WTC11 (cell line): ENCODE data around the gene CIT. TPM values are rescaled to one million over a fixed set of nuclear protein-coding genes. Genes with fewer than 3 reads are reported as not detected.

Experiments used
- ATAC-seq: fragments of 200-7000 bp; cut with Tn5 transposase; 2 replicates; pipeline ENCODE4 v1.10.0; 2021; ENCODE audit warnings: mild to moderate bottlenecking, moderate library complexity
- CTCF ChIA-PET: fragments of 300-600 bp; sonication (Branson Sonifier 250); formaldehyde crosslinking; loops from one replicate; lab custom pipeline; 2021; ENCODE audit warnings: antibody characterized with exemption; lab: Charles Lee
- POLR2A ChIA-PET: fragments of 350-600 bp; sonication (Branson Sonifier 250); formaldehyde crosslinking; loops from one replicate; lab custom pipeline; 2021; ENCODE audit warnings: antibody characterized with exemption; lab: Charles Lee
- DNase-seq: peaks from one replicate; pipeline ENCODE4 v3.0.0; 2021; ENCODE audit warnings: low spot score
- H3K27ac Mint-ChIP-seq: 2 replicates; pipeline ENCODE4 v1.8.0; 2021; ENCODE audit warnings: mixed read lengths
- H3K27me3 Mint-ChIP-seq: 2 replicates; pipeline ENCODE4 v1.8.0; 2021; ENCODE audit warnings: low read depth, mild to moderate bottlenecking, moderate library complexity, mixed read lengths
- H3K36me3 Mint-ChIP-seq: 2 replicates; pipeline ENCODE4 v1.8.0; 2021; ENCODE audit warnings: mixed read lengths
- H3K4me1 Mint-ChIP-seq: 2 replicates; pipeline ENCODE4 v1.8.0; 2022; ENCODE audit warnings: mixed read lengths
- H3K4me3 Mint-ChIP-seq: 2 replicates; pipeline ENCODE4 v1.8.0; 2021; ENCODE audit warnings: mild to moderate bottlenecking, moderate library complexity, mixed read lengths
- H3K9me3 Mint-ChIP-seq: 2 replicates; pipeline ENCODE4 v1.8.0; 2021; ENCODE audit warnings: mixed read lengths
- ATF1 ChIP-seq: sonication (generic); formaldehyde crosslinking; IDR thresholded peaks from 2 replicates; pipeline ENCODE4 v1.8.1; 2023; ENCODE audit warnings: mild to moderate bottlenecking, moderate library complexity, missing genetic modification reagents
- CREM ChIP-seq: sonication (generic); formaldehyde crosslinking; IDR thresholded peaks from 2 replicates; pipeline ENCODE4 v1.8.1; 2022; ENCODE audit warnings: mild to moderate bottlenecking, missing genetic modification reagents, moderate library complexity
- E2F5 ChIP-seq: sonication (generic); formaldehyde crosslinking; IDR thresholded peaks from 2 replicates; pipeline ENCODE4 v1.8.1; 2022; ENCODE audit warnings: mild to moderate bottlenecking, moderate library complexity, missing genetic modification reagents
- ELF4 ChIP-seq: sonication (generic); formaldehyde crosslinking; IDR thresholded peaks from 2 replicates; pipeline ENCODE4 v1.8.1; 2022; ENCODE audit warnings: low read depth, mild to moderate bottlenecking, moderate library complexity, missing genetic modification reagents
- FOXP1 ChIP-seq: sonication (generic); formaldehyde crosslinking; IDR thresholded peaks from 2 replicates; pipeline ENCODE4 v1.8.0; 2022; ENCODE audit warnings: missing genetic modification reagents, mild to moderate bottlenecking, moderate library complexity, borderline replicate concordance
- GABPB1 ChIP-seq: sonication (generic); formaldehyde crosslinking; IDR thresholded peaks from 2 replicates; pipeline ENCODE4 v1.8.1; 2023; ENCODE audit warnings: mild to moderate bottlenecking, missing genetic modification reagents
- JAZF1 ChIP-seq: fragments of 250-450 bp; sonication (Bioruptor Pico); IDR thresholded peaks from 2 replicates; pipeline ENCODE4 v1.9.0; 2021; ENCODE audit warnings: moderate library complexity, mild to moderate bottlenecking, inconsistent platforms
- NR1H2 ChIP-seq: sonication (generic); formaldehyde crosslinking; IDR thresholded peaks from 2 replicates; pipeline ENCODE4 v1.9.0; 2021; ENCODE audit warnings: mild to moderate bottlenecking, moderate library complexity, missing genetic modification reagents
- NR2C2 ChIP-seq: sonication (generic); formaldehyde crosslinking; IDR thresholded peaks from 2 replicates; pipeline ENCODE4 v1.8.0; 2022; ENCODE audit warnings: mild to moderate bottlenecking, missing genetic modification reagents
- NR3C1 ChIP-seq: sonication (generic); formaldehyde crosslinking; conservative IDR thresholded peaks from 2 replicates; pipeline ENCODE4 v1.8.1; 2023; ENCODE audit warnings: low read depth, mild to moderate bottlenecking, missing genetic modification reagents
- OVOL2 ChIP-seq: fragments of 250-450 bp; sonication (Bioruptor Pico); IDR thresholded peaks from 2 replicates; pipeline ENCODE4 v1.9.0; 2021; ENCODE audit warnings: mild to moderate bottlenecking, borderline replicate concordance
- RELA ChIP-seq: sonication (generic); formaldehyde crosslinking; IDR thresholded peaks from 2 replicates; pipeline ENCODE4 v1.8.1; 2022; ENCODE audit warnings: missing genetic modification reagents, mild to moderate bottlenecking, borderline replicate concordance
- STAT6 ChIP-seq: sonication (generic); formaldehyde crosslinking; conservative IDR thresholded peaks from 2 replicates; pipeline ENCODE4 v1.8.1; 2023; ENCODE audit warnings: mild to moderate bottlenecking, low read depth, missing genetic modification reagents, moderate library complexity
- TEAD1 ChIP-seq: sonication (generic); formaldehyde crosslinking; IDR thresholded peaks from 2 replicates; pipeline ENCODE4 v1.8.0; 2022; ENCODE audit warnings: mild to moderate bottlenecking, missing genetic modification reagents
- USF2 ChIP-seq: sonication (generic); formaldehyde crosslinking; IDR thresholded peaks from 2 replicates; pipeline ENCODE4 v1.8.1; 2023; ENCODE audit warnings: mild to moderate bottlenecking, missing genetic modification reagents, moderate library complexity
- ZNF512 ChIP-seq: sonication (generic); formaldehyde crosslinking; IDR thresholded peaks from 2 replicates; pipeline ENCODE4 v1.8.1; 2022; ENCODE audit warnings: missing genetic modification reagents, borderline replicate concordance
- total RNA-seq: library from RNA; stranded (reverse); gene quantifications from 3 replicates; pipeline ENCODE4 v1.2.3, GENCODE V29; 2021
- TF ChIP-seq, protein P1 (sequence below): sonication (generic); formaldehyde crosslinking; IDR thresholded peaks from 2 replicates; pipeline ENCODE4 v1.8.1; 2022; ENCODE audit warnings: mild to moderate bottlenecking, missing genetic modification reagents, moderate library complexity, borderline replicate concordance
- TF ChIP-seq, protein P2 (sequence below): sonication (generic); formaldehyde crosslinking; IDR thresholded peaks from 2 replicates; pipeline ENCODE4 v1.8.1; 2023; ENCODE audit warnings: mild to moderate bottlenecking, missing genetic modification reagents

The CIT gene
- total RNA-seq, 1 experiment from 2014 or later, result 65.4 TPM

DNA sequence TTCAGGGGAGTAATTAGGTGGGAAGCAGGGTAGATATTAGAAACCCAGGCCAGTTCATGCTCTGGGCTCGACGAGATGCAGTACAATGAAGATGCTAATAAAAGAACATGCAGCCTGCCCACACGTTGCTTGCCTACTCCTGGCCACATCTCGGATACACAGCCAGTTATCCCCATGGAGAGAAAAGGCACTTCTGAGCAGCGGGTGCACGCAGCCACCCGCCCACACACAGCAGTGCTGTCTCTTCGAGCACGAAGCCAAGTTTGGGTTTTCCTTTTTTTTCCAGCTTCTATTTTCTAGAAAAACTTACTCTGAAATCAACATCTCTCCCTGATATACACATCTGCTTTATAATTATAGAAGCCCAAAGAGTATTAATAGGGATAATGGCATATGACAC, 85.7 kb downstream of the CIT start:
- Mint-ChIP-seq H3K9me3 (no peaks in the 10 kb centered on the region), H3K4me3 (no peak overlapping the region), H3K36me3 (peaks cover 16% of the 10 kb centered on the region), H3K4me1 (no peaks in the 10 kb centered on the region), H3K27me3 (no peaks in the 10 kb centered on the region), H3K27ac (no peak overlapping the region)
- TF ChIP-seq TEAD1 (CRISPR knock-in tag), result no peak
- ChIA-PET CTCF (interaction anchor here (1.2 kb wide), 1 partner anchor 10 kb away, joined by 6 read pairs; no protein-coding TSS in a partner anchor), POLR2A (no interaction called here)
- ATAC-seq (no peak), DNase-seq (no peak)

GRCh38 chr12:119788786-119789185, 88.3 kb downstream of the CIT start:
- no peaks in the 10 kb centered on the region for H3K4me1 Mint-ChIP-seq
- H3K27ac Mint-ChIP-seq, result no peak overlapping the region
- no peaks in the 10 kb centered on the region for H3K27me3 Mint-ChIP-seq
- H3K36me3 Mint-ChIP-seq, result peaks cover 36% of the 10 kb centered on the region
- no peak overlapping the region for H3K4me3 Mint-ChIP-seq
- TF ChIP-seq ELF4 (CRISPR knock-in tag), result no peak
- peaks cover 9% of the 10 kb centered on the region for H3K9me3 Mint-ChIP-seq
- CTCF ChIA-PET, result no interaction called here
- POLR2A ChIA-PET, result no interaction called here
- ATAC-seq (no peak), DNase-seq (no peak)

DNA sequence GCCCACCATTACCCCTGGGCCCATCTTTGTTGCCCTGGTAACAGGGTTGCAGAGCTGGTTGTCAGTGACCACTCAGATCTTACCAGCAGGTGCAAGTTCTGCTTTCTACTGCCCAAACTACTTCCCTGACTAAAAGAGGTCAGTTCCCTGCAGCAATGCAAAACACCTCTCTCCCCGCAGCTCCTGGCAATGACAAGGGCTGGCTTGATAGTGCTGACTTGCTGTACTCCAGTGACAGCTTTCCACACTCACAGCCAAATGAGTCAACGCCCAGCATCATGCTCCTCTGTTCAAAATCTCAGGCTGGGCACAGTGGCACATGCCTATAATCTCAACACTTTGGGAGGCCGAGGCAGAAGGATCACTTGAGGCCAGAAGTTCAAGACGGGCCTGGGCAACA, 90.6 kb downstream of the CIT start:
- Mint-ChIP-seq H3K27ac (no peak overlapping the region), H3K27me3 (no peaks in the 10 kb centered on the region), H3K4me3 (no peak overlapping the region), H3K9me3 (peaks cover 9% of the 10 kb centered on the region), H3K4me1 (no peaks in the 10 kb centered on the region), H3K36me3 (peaks cover 47% of the 10 kb centered on the region)
- TF ChIP-seq STAT6 (CRISPR knock-in tag), result no peak
- no peak for TF ChIP-seq OVOL2 (CRISPR knock-in tag)
- no peak for TF ChIP-seq NR1H2 (CRISPR knock-in tag)
- TF ChIP-seq E2F5 (CRISPR knock-in tag), result no peak
- TF ChIP-seq GABPB1 (CRISPR knock-in tag), result no peak
- TF ChIP-seq USF2, result no peak
- TF ChIP-seq, protein P1, sequence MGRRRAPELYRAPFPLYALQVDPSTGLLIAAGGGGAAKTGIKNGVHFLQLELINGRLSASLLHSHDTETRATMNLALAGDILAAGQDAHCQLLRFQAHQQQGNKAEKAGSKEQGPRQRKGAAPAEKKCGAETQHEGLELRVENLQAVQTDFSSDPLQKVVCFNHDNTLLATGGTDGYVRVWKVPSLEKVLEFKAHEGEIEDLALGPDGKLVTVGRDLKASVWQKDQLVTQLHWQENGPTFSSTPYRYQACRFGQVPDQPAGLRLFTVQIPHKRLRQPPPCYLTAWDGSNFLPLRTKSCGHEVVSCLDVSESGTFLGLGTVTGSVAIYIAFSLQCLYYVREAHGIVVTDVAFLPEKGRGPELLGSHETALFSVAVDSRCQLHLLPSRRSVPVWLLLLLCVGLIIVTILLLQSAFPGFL (CRISPR knock-in tag), result no peak
- TF ChIP-seq, protein P2, sequence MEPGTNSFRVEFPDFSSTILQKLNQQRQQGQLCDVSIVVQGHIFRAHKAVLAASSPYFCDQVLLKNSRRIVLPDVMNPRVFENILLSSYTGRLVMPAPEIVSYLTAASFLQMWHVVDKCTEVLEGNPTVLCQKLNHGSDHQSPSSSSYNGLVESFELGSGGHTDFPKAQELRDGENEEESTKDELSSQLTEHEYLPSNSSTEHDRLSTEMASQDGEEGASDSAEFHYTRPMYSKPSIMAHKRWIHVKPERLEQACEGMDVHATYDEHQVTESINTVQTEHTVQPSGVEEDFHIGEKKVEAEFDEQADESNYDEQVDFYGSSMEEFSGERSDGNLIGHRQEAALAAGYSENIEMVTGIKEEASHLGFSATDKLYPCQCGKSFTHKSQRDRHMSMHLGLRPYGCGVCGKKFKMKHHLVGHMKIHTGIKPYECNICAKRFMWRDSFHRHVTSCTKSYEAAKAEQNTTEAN (CRISPR knock-in tag), result no peak
- TF ChIP-seq CREM (CRISPR knock-in tag), result no peak
- no peak for TF ChIP-seq ATF1 (CRISPR knock-in tag)
- POLR2A ChIA-PET, result no interaction called here
- ATAC-seq, result no peak
- no peak for DNase-seq
- CTCF ChIA-PET, result no interaction called here

DNA sequence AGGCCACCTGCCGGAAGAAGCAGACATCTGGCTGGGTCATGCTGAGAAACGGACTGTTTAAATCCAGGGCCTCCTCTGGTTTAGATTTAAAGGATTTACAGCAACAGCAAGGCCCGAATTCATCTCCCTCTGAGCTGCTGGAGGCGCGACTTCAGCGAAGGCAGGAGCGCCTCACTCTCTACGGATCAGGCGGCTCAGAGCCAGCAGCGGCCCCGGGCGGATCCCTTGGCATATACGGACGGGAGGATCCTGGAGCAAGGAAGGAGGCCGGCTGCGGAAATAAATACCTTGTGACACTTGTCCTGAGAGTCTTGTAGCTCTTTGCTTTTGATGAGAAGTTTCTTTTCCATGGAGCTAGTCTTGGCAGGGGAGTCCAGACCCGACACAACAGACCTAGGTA, 92.4 kb downstream of the CIT start:
- Mint-ChIP-seq H3K36me3 (peaks cover 53% of the 10 kb centered on the region), H3K27ac (no peak overlapping the region), H3K4me3 (no peak overlapping the region), H3K4me1 (peaks cover 2% of the 10 kb centered on the region; the same call in 1 of the 2 replicates), H3K27me3 (no peaks in the 10 kb centered on the region), H3K9me3 (peaks cover 9% of the 10 kb centered on the region)
- CTCF ChIA-PET, result interaction anchor here (0.7 kb wide), 1 partner anchor 118 kb away, joined by 3 read pairs; no protein-coding TSS in a partner anchor
- POLR2A ChIA-PET, result no interaction called here
- ATAC-seq, result no peak
- DNase-seq, result no peak
- TF ChIP-seq ZNF512 (no peak), NR3C1 (CRISPR knock-in tag) (no peak), NR2C2 (CRISPR knock-in tag) (no peak), E2F5 (CRISPR knock-in tag) (no peak), RELA (CRISPR knock-in tag) (no peak), FOXP1 (CRISPR knock-in tag) (no peak), JAZF1 (CRISPR knock-in tag) (no peak)
- TF ChIP-seq, protein P1 (CRISPR knock-in tag), result no peak
